K562 (cell line): Measurements from ENCODE around the gene NET1. TPM values are rescaled to one million over a fixed set of nuclear protein-coding genes. Genes with fewer than 3 reads are reported as not detected.

Source experiments
- ATAC-seq: fragments of 200-7000 bp; cut with Tn5 transposase; 3 replicates; pipeline ENCODE4 v1.9.1; 2020; ENCODE audit warnings: moderate library complexity
- BruUV-seq: library from RNA; stranded (reverse); fragments of 400-500 nt; replicated peaks from 2 replicates; lab custom pipeline; 2021; lab: Mats Ljungman, UMichigan
- CTCF ChIA-PET: fragments of 300-600 bp; formaldehyde crosslinking; extraction: SDS; loops from one replicate; lab custom pipeline; 2021; ENCODE audit warnings: low intra/inter-chr PET ratio; lab: Yijun Ruan, JAX
- POLR2A ChIA-PET: fragments of 300-600, 350-650 bp; sonication (Branson Sonifier 250); formaldehyde crosslinking; extraction: SDS; loops from one replicate; lab custom pipeline; 2021; ENCODE audit warnings: antibody characterized with exemption, inconsistent platforms; lab: Yijun Ruan, JAX
- DNase-seq, 4 experiments: peaks; one replicate each; pipeline versions ENCODE4 v3.0.0 to v3.0.0-alpha.2; 2011 to 2018; ENCODE audit warnings: low spot score in 3 of 4, mixed read lengths in 3 of 4; ENCODE audit errors: extremely low read depth in 1 of 4
- FAIRE-seq: peaks from 2 replicates; lab custom pipeline; 2011; peaks lifted over from hg19 to GRCh38; lab: Jason Lieb, UNC
- H2AFZ ChIP-seq: 2 replicates; pipeline ENCODE4 v1.6.0; 2011; ENCODE audit warnings: low read depth, low read length, control low read depth, inconsistent platforms
- H3K27ac ChIP-seq: fragments of 200-600 bp; 3 replicates; pipeline ENCODE4 v1.8.0; 2011; ENCODE audit warnings: low read depth, mild to moderate bottlenecking, control low read depth, inconsistent platforms, low read length, moderate library complexity, mixed read lengths; ENCODE audit errors: extremely low read depth
- H3K27me3 ChIP-seq, 2 experiments: fragments of 300-600 bp in 1 of 2; 2 replicates in 1 of 2; 3 replicates in 1 of 2; pipeline versions ENCODE4 v1.6.0 to v1.8.0; 2011; ENCODE audit warnings: inconsistent platforms in 2 of 2, low read length in 2 of 2, mild to moderate bottlenecking in 1 of 2, mixed read lengths in 1 of 2, moderate library complexity in 1 of 2; ENCODE audit not compliant: control insufficient read depth in 2 of 2, insufficient read depth in 2 of 2
- H3K36me3 ChIP-seq: fragments of 300-600 bp; 3 replicates; pipeline ENCODE4 v1.8.0; 2011; ENCODE audit warnings: mild to moderate bottlenecking, low read length, inconsistent platforms; ENCODE audit not compliant: control insufficient read depth, insufficient read depth
- H3K4me1 ChIP-seq, 2 experiments: fragments of 200-600 bp in 1 of 2; replicated peaks in 1 of 2; 2 replicates in 1 of 2; 3 replicates in 1 of 2; pipeline versions ENCODE4 v1.5.1 to v1.8.0; 2011; ENCODE audit warnings: inconsistent platforms in 2 of 2, low read length in 2 of 2, mild to moderate bottlenecking in 1 of 2, mixed read lengths in 1 of 2, moderate library complexity in 1 of 2; ENCODE audit not compliant: control insufficient read depth in 2 of 2, insufficient read depth in 2 of 2
- H3K4me2 ChIP-seq: 2 replicates; pipeline ENCODE4 v1.6.1; 2011; ENCODE audit warnings: low read length, control low read depth, inconsistent platforms, mixed read lengths; ENCODE audit not compliant: insufficient read depth
- H3K4me3 ChIP-seq: fragments of 200-600 bp; sonication (generic), shearing (Covaris generic); 2 replicates; pipeline ENCODE4 v1.5.1; 2016; ENCODE audit warnings: control low read depth, inconsistent platforms
- H3K79me2 ChIP-seq: fragments of 200-600 bp; 3 replicates; pipeline ENCODE4 v1.8.0; 2011; ENCODE audit warnings: low read length, inconsistent platforms; ENCODE audit not compliant: control insufficient read depth, insufficient read depth
- H3K9ac ChIP-seq, 2 experiments: 2 replicates each; pipeline versions ENCODE4 v1.6.0 to v1.6.1; 2011; ENCODE audit warnings: low read depth in 2 of 2, low read length in 2 of 2, control low read depth in 1 of 2, inconsistent platforms in 1 of 2, mild to moderate bottlenecking in 1 of 2, mixed read lengths in 1 of 2; ENCODE audit not compliant: insufficient read depth in 1 of 2
- H3K9me1 ChIP-seq: one replicate; pipeline ENCODE4 v1.6.0; 2011; ENCODE audit warnings: inconsistent platforms, mild to moderate bottlenecking, low read length, moderate library complexity; ENCODE audit not compliant: control insufficient read depth, insufficient read depth
- H3K9me3 ChIP-seq: replicated peaks from 2 replicates; pipeline ENCODE4 v1.5.1; 2011; ENCODE audit warnings: low read depth, low read length, inconsistent platforms; ENCODE audit not compliant: control insufficient read depth, insufficient read depth
- H4K20me1 ChIP-seq: replicated peaks from 2 replicates; pipeline ENCODE4 v1.6.1; 2011; ENCODE audit warnings: low read length, inconsistent platforms, mixed read lengths; ENCODE audit not compliant: control insufficient read depth, insufficient read depth
- DPF2 ChIP-seq: fragments of 450-650 bp; IDR thresholded peaks from 2 replicates; pipeline ENCODE4 v1.6.1; 2016
- HCFC1 ChIP-seq: IDR thresholded peaks from 2 replicates; pipeline ENCODE4 v1.6.1; 2012; ENCODE audit warnings: low read depth, low read length, improper control_type of control experiment
- HDGF ChIP-seq: fragments of 450-650 bp; IDR thresholded peaks from 2 replicates; pipeline ENCODE4 v1.6.1; 2016
- HEY1 ChIP-seq: fragments of 250-450 bp; sonication (Bioruptor Pico); IDR thresholded peaks from 2 replicates; pipeline ENCODE4 v1.5.0; 2020; ENCODE audit warnings: mild to moderate bottlenecking, moderate library complexity, borderline replicate concordance
- LEF1 ChIP-seq: fragments of 450-650 bp; IDR thresholded peaks from 2 replicates; pipeline ENCODE4 v1.6.1; 2016; ENCODE audit warnings: mild to moderate bottlenecking
- MYBL2 ChIP-seq, 2 experiments: fragments of 450-650 bp in 1 of 2; sonication (generic) in 1 of 2; formaldehyde crosslinking in 1 of 2; IDR thresholded peaks; 2 replicates each; pipeline versions ENCODE4 v1.6.1 to v1.8.1; 2017 to 2022; ENCODE audit warnings: borderline replicate concordance in 1 of 2, inconsistent platforms in 1 of 2, low read depth in 1 of 2, mild to moderate bottlenecking in 1 of 2, missing genetic modification reagents in 1 of 2, moderate library complexity in 1 of 2
- PHF20 ChIP-seq: fragments of 450-650 bp; IDR thresholded peaks from 2 replicates; pipeline ENCODE4 v1.6.1; 2018; ENCODE audit not compliant: partially characterized antibody
- SNIP1 ChIP-seq: fragments of 450-650 bp; IDR thresholded peaks from 2 replicates; pipeline ENCODE4 v1.7.1; 2017; ENCODE audit warnings: low read depth, mild to moderate bottlenecking
- TRIM24 ChIP-seq, 2 experiments: fragments of 450-650 bp; IDR thresholded peaks; 2 replicates each; pipeline ENCODE4 v1.6.1; 2016
- WGBS: fragments of 100-300 bp; shearing (Covaris generic); methylation state at CpG from one replicate; pipeline ENCODE4 v1.1.6; 2016; ENCODE audit warnings: low coverage, mixed read lengths; ENCODE audit not compliant: insufficient coverage; ENCODE audit errors: missing lambda C conversion rate; 5-methylcytosine and 5-hydroxymethylcytosine counted together
- in situ Hi-C: fragments of 300-500 bp; cut with MboI; formaldehyde crosslinking; loops from 4 replicates; pipeline ENCODE4 v1.15.0; 2018; ENCODE audit warnings: inconsistent platforms, mixed read lengths
- intact Hi-C: fragments of 100-400 bp; cut with micrococcal nuclease; formaldehyde crosslinking; loops from 2 replicates; pipeline ENCODE4 v1.14.2; 2022
- polyA plus RNA-seq, 8 experiments: library from polyadenylated mRNA; depleted of rRNA in 4 of 8; stranded (reverse) in 5 of 8; unstranded in 3 of 8; fragments of >200 nt; fragmentation: Nextera tagmentation in 2 of 8; fragmentation: Illumina TruSeq in 1 of 8; extraction: Ambion mirVana in 2 of 8; extraction: Trizol in 1 of 8; gene quantifications; 2 replicates each; pipeline versions ENCODE4 v1.2.1 to v1.2.3, GENCODE V29; 2011 to 2014; ENCODE audit warnings: inconsistent platforms in 1 of 8, missing spikeins in 1 of 8
- total RNA-seq, 7 experiments: library from RNA; depleted of rRNA in 6 of 7; stranded (reverse); fragments of >200 nt in 6 of 7; fragmentation: Illumina TruSeq in 2 of 7; extraction: Trizol in 2 of 7; gene quantifications; 2 replicates each; pipeline versions ENCODE4 v1.2.1 to v1.2.3, GENCODE V29; 2011 to 2021; ENCODE audit warnings: low replicate concordance in 1 of 7
- TF ChIP-seq, protein P1 (sequence below), 2 experiments: fragments of 450-650 bp; IDR thresholded peaks; 2 replicates each; pipeline ENCODE4 v1.6.1; 2016

NET1 gene
- total and polyA plus RNA-seq, 9 of the 15 experiments (the other 6 are each of a cell fraction or from before 2014, with no cell fraction given) = 47.4 to 258 (median 106) TPM

DNA sequence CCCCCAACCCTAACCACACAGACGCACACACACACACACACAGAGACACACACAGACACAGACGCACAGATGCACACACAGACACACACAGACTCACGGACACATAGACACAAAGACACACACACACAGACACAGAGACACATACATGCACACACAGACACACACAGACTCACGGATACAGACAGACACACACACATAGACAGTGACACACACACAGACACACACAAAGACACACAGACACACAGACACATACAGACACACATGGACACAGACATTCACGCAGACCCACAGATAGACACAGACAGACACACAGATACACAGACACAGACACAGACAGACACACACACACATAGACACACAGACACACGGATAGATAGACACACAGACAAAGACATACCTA lies 84.9 kb downstream of the NET1 start (continued):
- no peak for TF ChIP-seq HEY1 (CRISPR knock-in tag)
- TF ChIP-seq LEF1 = 0 out of 2 replicates have a peak, but pooled peaks have one; percentile 28
- TF ChIP-seq HCFC1 = no peak
- TF ChIP-seq MYBL2 (IDR thresholded peaks at IDR 0.05; ENCODE audit: low read depth) = peak; percentile 29; the same call in 1 of the 2 replicates
- TF ChIP-seq MYBL2 (CRISPR knock-in tag; IDR thresholded peaks at IDR 0.05; ENCODE audit: borderline replicate concordance) = no peak
- TF ChIP-seq DPF2 = peak; percentile 26; the same call in 1 of the 2 replicates

DNA sequence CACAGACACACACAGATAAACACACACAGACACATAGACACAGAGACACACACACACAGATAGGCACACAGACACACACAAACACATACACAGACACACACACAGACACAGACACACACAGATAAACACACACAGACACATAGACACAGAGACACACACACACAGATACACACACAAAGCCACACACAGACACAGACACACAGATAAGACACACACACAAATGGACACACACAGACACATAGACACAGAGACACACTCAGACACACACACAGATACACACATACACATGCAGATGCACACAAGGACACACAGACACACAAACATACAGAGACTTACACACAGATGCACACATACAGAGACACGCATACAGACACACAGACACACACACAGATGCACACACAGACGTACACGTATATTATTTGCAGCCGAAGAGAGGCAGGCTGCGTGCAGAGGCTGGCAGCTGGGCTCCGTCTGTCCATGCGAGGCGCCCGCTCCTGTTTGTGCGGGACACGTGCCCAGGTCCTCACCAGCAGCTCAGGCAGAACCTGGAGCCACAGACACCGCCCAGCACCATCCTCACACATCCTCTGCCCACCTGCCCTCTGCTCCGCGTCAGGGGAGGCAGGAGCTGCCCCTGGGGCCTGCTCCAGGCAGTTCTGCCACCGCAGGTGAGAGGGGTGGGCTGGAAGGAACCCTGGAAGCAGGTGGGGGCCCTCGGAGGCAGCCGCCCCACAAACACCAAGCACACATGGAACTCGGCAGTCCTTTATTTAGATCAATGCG lies 85.8 kb downstream of the NET1 start:
- H3K4me3 ChIP-seq = no peak overlapping the region
- no peaks in the 10 kb centered on the region for H3K36me3 ChIP-seq
- FAIRE-seq (peak; percentile 91), ATAC-seq (no peak), DNase-seq (no peak)
- intact Hi-C loops (no loop called here), in situ Hi-C loops (no loop called here)
- POLR2A ChIA-PET = interaction anchor here (2.1 kb wide), 1 partner anchor 8 kb away, joined by 8 read pairs; no protein-coding TSS in a partner anchor
- 88% methylated on average over 17 of the region's 19 CpGs for WGBS
- H2AFZ ChIP-seq = no peak overlapping the region
- no peak overlapping the region for H3K4me2 ChIP-seq
- no TSS peak for BruUV-seq
- H3K79me2 ChIP-seq = no peaks in the 10 kb centered on the region
- H3K4me1 ChIP-seq = peaks cover 15 to 48% of the 10 kb centered on the region in 2 experiments
- CTCF ChIA-PET = no interaction called here
- H4K20me1 ChIP-seq = no peaks in the 10 kb centered on the region
- peaks cover 0 to 17% of the 10 kb centered on the region in 2 experiments; a peak in 2 of 5 replicates for H3K27me3 ChIP-seq
- no peaks in the 10 kb centered on the region for H3K9me1 ChIP-seq
- peak in 1 of 2 experiments; percentile 15; a peak in 1 of 4 replicates for TF ChIP-seq TRIM24 (IDR thresholded peaks at IDR 0.05)
- peak; percentile 31; the same call in 1 of the 2 replicates for TF ChIP-seq HDGF
- no peak for TF ChIP-seq SNIP1
- peak; percentile 60 for TF ChIP-seq PHF20
- TF ChIP-seq, protein P1, sequence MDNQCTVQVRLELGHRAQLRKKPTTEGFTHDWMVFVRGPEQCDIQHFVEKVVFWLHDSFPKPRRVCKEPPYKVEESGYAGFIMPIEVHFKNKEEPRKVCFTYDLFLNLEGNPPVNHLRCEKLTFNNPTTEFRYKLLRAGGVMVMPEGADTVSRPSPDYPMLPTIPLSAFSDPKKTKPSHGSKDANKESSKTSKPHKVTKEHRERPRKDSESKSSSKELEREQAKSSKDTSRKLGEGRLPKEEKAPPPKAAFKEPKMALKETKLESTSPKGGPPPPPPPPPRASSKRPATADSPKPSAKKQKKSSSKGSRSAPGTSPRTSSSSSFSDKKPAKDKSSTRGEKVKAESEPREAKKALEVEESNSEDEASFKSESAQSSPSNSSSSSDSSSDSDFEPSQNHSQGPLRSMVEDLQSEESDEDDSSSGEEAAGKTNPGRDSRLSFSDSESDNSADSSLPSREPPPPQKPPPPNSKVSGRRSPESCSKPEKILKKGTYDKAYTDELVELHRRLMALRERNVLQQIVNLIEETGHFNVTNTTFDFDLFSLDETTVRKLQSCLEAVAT (IDR thresholded peaks at IDR 0.05) = 0 out of 4 replicates have a peak, but pooled peaks of 1 of the 2 experiments have one; percentile 17
- H3K9me3 ChIP-seq = no peaks in the 10 kb centered on the region
- H3K9ac ChIP-seq = peak overlapping the region in 1 of 2 experiments; percentile 46; a peak in 1 of 4 replicates
- no peak overlapping the region for H3K27ac ChIP-seq
